Hepatocyte (in vitro differentiated cells): Measurements from ENCODE around the gene CD300H. TPM values are rescaled to one million over a fixed set of nuclear protein-coding genes. Genes with fewer than 3 reads are reported as not detected.

Experiments used
- DNase-seq: peaks from one replicate; pipeline ENCODE4 v3.0.0-alpha.2; 2016; ENCODE audit warnings: low spot score
- H2AFZ ChIP-seq: fragments of 200-600 bp; sonication (generic); 2 replicates; pipeline ENCODE4 v1.6.0; 2016; ENCODE audit warnings: antibody characterized with exemption, mild to moderate bottlenecking
- H3K27ac ChIP-seq: fragments of 200-600 bp; sonication (generic); 2 replicates; pipeline ENCODE4 v1.5.1; 2016; ENCODE audit warnings: mild to moderate bottlenecking
- H3K27me3 ChIP-seq: fragments of 200-600 bp; sonication (generic); 2 replicates; pipeline ENCODE4 v1.6.1; 2016
- H3K36me3 ChIP-seq: fragments of 200-600 bp; sonication (generic); replicated peaks from 2 replicates; pipeline ENCODE4 v1.5.1; 2016; ENCODE audit warnings: low read depth; ENCODE audit not compliant: insufficient read depth
- H3K4me1 ChIP-seq: fragments of 200-600 bp; sonication (generic); 2 replicates; pipeline ENCODE4 v1.5.1; 2016; ENCODE audit warnings: mild to moderate bottlenecking, moderate library complexity; ENCODE audit not compliant: insufficient read depth
- H3K4me2 ChIP-seq: fragments of 200-600 bp; sonication (generic); 2 replicates; pipeline ENCODE4 v1.6.0; 2016
- H3K4me3 ChIP-seq: fragments of 200-600 bp; sonication (generic); 2 replicates; pipeline ENCODE4 v1.5.1; 2016; ENCODE audit warnings: mild to moderate bottlenecking
- H3K79me2 ChIP-seq: fragments of 200-600 bp; sonication (generic); 2 replicates; pipeline ENCODE4 v1.6.0; 2017; ENCODE audit warnings: mild to moderate bottlenecking
- H3K9me2 ChIP-seq: fragments of 200-600 bp; sonication (generic); replicated peaks from 2 replicates; pipeline ENCODE4 v1.6.0; 2017; ENCODE audit warnings: mild to moderate bottlenecking; ENCODE audit not compliant: insufficient read depth
- H3K9me3 ChIP-seq: fragments of 200-600 bp; sonication (generic); 2 replicates; pipeline ENCODE4 v1.5.1; 2016; ENCODE audit warnings: low read depth, mild to moderate bottlenecking
- H4K20me1 ChIP-seq: fragments of 200-600 bp; sonication (generic); 2 replicates; pipeline ENCODE4 v1.6.0; 2016; ENCODE audit warnings: mild to moderate bottlenecking; ENCODE audit not compliant: insufficient read depth, poor library complexity, severe bottlenecking
- CTCF ChIP-seq: fragments of 200-600 bp; sonication (generic); IDR thresholded peaks from 2 replicates; pipeline ENCODE4 v1.5.1; 2016; ENCODE audit warnings: antibody characterized with exemption, mild to moderate bottlenecking; ENCODE audit not compliant: poor library complexity
- EZH2 ChIP-seq: fragments of 200-600 bp; sonication (generic); IDR thresholded peaks from 2 replicates; pipeline ENCODE4 v1.6.1; 2016; ENCODE audit warnings: antibody characterized with exemption, mild to moderate bottlenecking, borderline replicate concordance
- EZH2phosphoT487 ChIP-seq: fragments of 200-600 bp; sonication (generic); IDR thresholded peaks from one replicate; pipeline ENCODE4 v1.6.1; 2018; ENCODE audit warnings: antibody characterized with exemption, mild to moderate bottlenecking, low read depth, moderate library complexity; ENCODE audit not compliant: unreplicated experiment, severe bottlenecking
- WGBS: methylation state at CpG from one replicate; pipeline ENCODE4 v1.1.6; 2016; ENCODE audit warnings: low lambda C conversion rate; ENCODE audit errors: missing lambda C conversion rate; 5-methylcytosine and 5-hydroxymethylcytosine counted together
- polyA plus RNA-seq: library from polyadenylated mRNA; unstranded; fragments of >200 nt; fragmentation: Nextera tagmentation; extraction: Ambion mirVana; gene quantifications from 2 replicates; pipeline ENCODE4 v1.2.1, GENCODE V29; 2016
- total RNA-seq: library from RNA; depleted of rRNA; stranded (reverse); fragments of >200 nt; gene quantifications from 2 replicates; pipeline ENCODE4 v1.2.3, GENCODE V29; 2014

Gene CD300H
- total and polyA plus RNA-seq, 2 experiments from 2014 or later = 0.67 TPM; not detected in 1

- Histone ChIP-seq H3K4me2 (no peak overlapping the region), H3K27me3 (no peaks in the 10 kb centered on the region), H3K9me2 (no peaks in the 10 kb centered on the region), H3K4me1 (no peaks in the 10 kb centered on the region), H4K20me1 (no peaks in the 10 kb centered on the region), H3K27ac (no peak overlapping the region), H3K4me3 (no peak overlapping the region), H2AFZ (no peak overlapping the region), H3K79me2 (no peaks in the 10 kb centered on the region), H3K36me3 (no peaks in the 10 kb centered on the region), H3K9me3 (no peaks in the 10 kb centered on the region)
- 44% methylated on average over 9 of the region's 9 CpGs for WGBS
- TF ChIP-seq CTCF (peak; percentile 53), EZH2phosphoT487 (no peak)
- peak; percentile 61 for DNase-seq
These were observed 1.1 kb downstream of the CD300H start for GRCh38 chr17:74566132-74566753.

- Histone ChIP-seq H3K27me3 (no peaks in the 10 kb centered on the region), H3K27ac (no peak overlapping the region)
- 79% methylated on average over 5 of the region's 5 CpGs for WGBS
These were observed 2.2 kb downstream of the CD300H start for GRCh38 chr17:74565126-74565525.

GRCh38 chr17:74563358-74563757 is 4.0 kb downstream of the CD300H start:
- Histone ChIP-seq H3K4me1 (no peaks in the 10 kb centered on the region), H3K27ac (no peak overlapping the region), H3K27me3 (no peaks in the 10 kb centered on the region), H4K20me1 (no peaks in the 10 kb centered on the region), H3K4me3 (no peak overlapping the region), H3K4me2 (no peak overlapping the region), H3K9me2 (no peaks in the 10 kb centered on the region), H3K79me2 (no peaks in the 10 kb centered on the region), H3K9me3 (no peaks in the 10 kb centered on the region), H3K36me3 (no peaks in the 10 kb centered on the region), H2AFZ (no peak overlapping the region)
- WGBS = 92% methylated on average over 1 of the region's 1 CpG
- DNase-seq = no peak
- TF ChIP-seq EZH2phosphoT487 (no peak), EZH2 (no peak), CTCF (no peak)

More at GRCh38 chr17:74565126-74565525, 2.2 kb downstream of the CD300H start:
- no peaks in the 10 kb centered on the region for H3K9me3 ChIP-seq
- no peaks in the 10 kb centered on the region for H3K79me2 ChIP-seq
- no peaks in the 10 kb centered on the region for H3K9me2 ChIP-seq
- H4K20me1 ChIP-seq = no peaks in the 10 kb centered on the region
- no peak for TF ChIP-seq CTCF
- TF ChIP-seq EZH2phosphoT487 = no peak
- no peak for TF ChIP-seq EZH2
- no peaks in the 10 kb centered on the region for H3K4me1 ChIP-seq
- H3K4me2 ChIP-seq = no peak overlapping the region
- no peaks in the 10 kb centered on the region for H3K36me3 ChIP-seq
- DNase-seq = no peak
- H2AFZ ChIP-seq = no peak overlapping the region
- no peak overlapping the region for H3K4me3 ChIP-seq
